ENCODE results near the gene MARCKSL1. TPM values are rescaled to one million over a fixed set of nuclear protein-coding genes. Genes with fewer than 3 reads are reported as not detected.

Gene MARCKSL1
- total RNA-seq, 4 donors from 2014 or later: 6.9 to 21.0 (median 11.1) TPM

GRCh38 chr1:32372149-32372756, 36.2 kb upstream of the MARCKSL1 start:
- 86 to 91% methylated on average over 5 of the region's 5 CpGs for WGBS, 2 donors
- TF ChIP-seq POLR2A (IDR thresholded peaks at IDR 0.05): no peak
- TF ChIP-seq CTCF (IDR thresholded peaks at IDR 0.05): no peak
- no peak overlapping the region for H3K4me3 ChIP-seq (ENCODE audit: low read depth, poor library complexity, severe bottlenecking)
- intact Hi-C loops (cut with DNase I; ENCODE audit: low total_unique reads): no loop called here
- no peak for DNase-seq (ENCODE audit: low spot score in 2 of 2)

DNA sequence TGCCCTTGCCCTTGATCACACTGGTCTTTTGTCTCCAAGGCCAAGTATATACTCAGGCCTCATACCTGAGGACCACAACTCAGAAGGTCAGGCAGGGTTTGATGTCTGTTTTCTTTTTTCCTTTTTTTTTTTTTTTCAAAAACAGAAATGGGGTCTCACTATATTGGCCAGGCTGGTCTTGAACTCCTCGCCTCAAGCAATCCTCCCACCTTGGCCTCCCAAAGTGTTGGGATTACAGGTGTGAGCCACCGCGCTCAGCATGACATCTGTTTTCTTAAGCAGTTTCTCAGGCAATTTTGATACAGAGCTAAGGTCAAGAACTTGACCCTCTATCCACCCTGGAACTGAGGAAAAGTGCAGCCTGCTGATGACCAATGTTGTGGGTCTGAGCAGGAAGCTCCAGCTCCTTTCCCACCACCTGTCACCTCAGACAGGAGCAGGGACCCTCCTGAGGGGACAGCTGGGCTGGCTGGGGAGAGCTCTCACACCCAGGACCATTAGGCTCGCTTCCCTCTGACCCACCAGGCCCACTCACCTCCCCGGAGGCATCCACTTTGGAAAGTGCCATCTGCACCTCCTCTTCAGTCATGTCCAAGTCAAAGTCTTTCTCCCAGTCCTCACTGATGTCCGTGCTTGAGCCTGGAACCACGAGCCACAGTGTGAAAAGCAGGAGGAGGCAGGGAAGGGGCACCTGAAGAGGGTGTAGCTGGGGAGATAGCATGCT, 32.0 kb upstream of the MARCKSL1 start:
- no peak overlapping the region for H3K4me3 ChIP-seq (ENCODE audit: low read depth, poor library complexity, severe bottlenecking)
- TF ChIP-seq POLR2A (IDR thresholded peaks at IDR 0.05) (no peak), CTCF (IDR thresholded peaks at IDR 0.05) (no peak)
- intact Hi-C loops (cut with DNase I; ENCODE audit: low total_unique reads): no loop called here
- DNase-seq (ENCODE audit: low spot score in 2 of 2): no peak
- 94 to 96% methylated on average over 7 of the region's 7 CpGs for WGBS, 2 donors

DNA sequence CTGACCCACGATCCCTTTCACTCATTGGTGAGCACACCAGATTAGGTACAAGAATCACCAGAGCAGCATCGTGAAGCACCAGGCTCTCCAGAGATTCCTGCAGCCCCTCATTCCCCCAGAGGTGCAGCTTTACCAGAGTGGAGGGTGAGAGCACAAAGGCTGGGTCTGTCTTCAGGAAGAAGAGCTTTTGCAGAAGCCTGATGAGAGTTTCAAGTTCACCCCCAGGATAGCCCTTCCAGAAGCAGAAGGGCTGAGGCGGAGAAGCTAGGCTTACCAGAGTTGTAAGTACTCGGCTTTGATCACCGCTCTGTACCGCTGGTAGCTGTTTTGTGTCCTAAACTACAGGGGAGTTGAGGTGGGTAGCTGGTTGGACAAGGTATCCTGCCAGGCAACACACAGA, 29.4 kb upstream of the MARCKSL1 start:
- WGBS, 2 donors: 87% methylated on average over 6 of the region's 6 CpGs
- H3K4me3 ChIP-seq (ENCODE audit: low read depth, poor library complexity, severe bottlenecking): no peak overlapping the region
- no peak for DNase-seq (ENCODE audit: low spot score in 2 of 2)
- intact Hi-C loops (cut with DNase I; ENCODE audit: low total_unique reads): no loop called here
- TF ChIP-seq POLR2A (IDR thresholded peaks at IDR 0.05) (no peak), CTCF (IDR thresholded peaks at IDR 0.05) (no peak)

DNA sequence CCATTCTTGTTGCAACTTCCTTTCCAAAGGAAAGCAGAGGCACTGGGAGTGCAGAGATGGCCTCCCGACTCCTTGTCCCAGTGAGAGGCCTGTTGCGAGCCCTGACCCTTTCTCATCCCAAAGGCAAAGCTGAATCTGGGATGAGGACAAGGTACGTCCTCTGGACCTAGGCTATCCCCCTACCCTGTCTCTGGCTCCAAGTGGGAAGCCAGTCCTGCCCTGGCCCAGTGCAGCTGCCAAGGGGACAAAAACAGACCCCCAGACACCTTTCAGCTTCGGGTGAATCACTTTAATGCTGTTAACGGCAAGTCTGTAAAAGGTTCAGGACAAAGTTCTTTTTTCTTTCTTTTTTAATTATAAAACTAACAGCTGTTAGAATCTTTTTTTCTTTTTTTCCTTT, 28.8 kb upstream of the MARCKSL1 start:
- WGBS, 2 donors: 89 to 91% methylated on average over 5 of the region's 5 CpGs
- DNase-seq (ENCODE audit: low spot score in 2 of 2): no peak
- intact Hi-C loops (cut with DNase I; ENCODE audit: low total_unique reads): no loop called here
- no peak overlapping the region for H3K4me3 ChIP-seq (ENCODE audit: low read depth, poor library complexity, severe bottlenecking)
- TF ChIP-seq CTCF (IDR thresholded peaks at IDR 0.05) (no peak), POLR2A (IDR thresholded peaks at IDR 0.05) (no peak)

DNA sequence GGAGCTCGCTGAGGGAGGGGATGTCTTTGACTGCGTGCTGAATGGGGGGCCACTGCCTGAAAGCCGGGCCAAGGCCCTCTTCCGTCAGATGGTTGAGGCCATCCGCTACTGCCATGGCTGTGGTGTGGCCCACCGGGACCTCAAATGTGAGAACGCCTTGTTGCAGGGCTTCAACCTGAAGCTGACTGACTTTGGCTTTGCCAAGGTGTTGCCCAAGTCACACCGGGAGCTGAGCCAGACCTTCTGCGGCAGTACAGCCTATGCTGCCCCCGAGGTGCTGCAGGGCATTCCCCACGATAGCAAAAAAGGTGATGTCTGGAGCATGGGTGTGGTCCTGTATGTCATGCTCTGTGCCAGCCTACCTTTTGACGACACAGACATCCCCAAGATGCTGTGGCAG, 27.7 kb upstream of the MARCKSL1 start:
- intact Hi-C loops (cut with DNase I; ENCODE audit: low total_unique reads): no loop called here
- no peak overlapping the region for H3K4me3 ChIP-seq (ENCODE audit: low read depth, poor library complexity, severe bottlenecking)
- WGBS, 2 donors: 67 to 69% methylated on average over 10 to 12 of the region's 12 CpGs
- TF ChIP-seq CTCF (IDR thresholded peaks at IDR 0.05): no peak
- no peak for TF ChIP-seq POLR2A (IDR thresholded peaks at IDR 0.05)
- DNase-seq (ENCODE audit: low spot score in 2 of 2): no peak

Data from lower leg skin (tissue), 4 donors.